GM12875 (cell line): ENCODE measurements around the gene CLDN16.

Source experiments
- H3K4me3 ChIP-seq: one replicate; pipeline ENCODE4 v1.5.1; 2011; ENCODE audit warnings: low read depth, low read length, control low read depth
- TF ChIP-seq, protein P1 (sequence below): IDR thresholded peaks from 2 replicates; pipeline ENCODE4 v1.5.1; 2011; ENCODE audit warnings: low read depth, mild to moderate bottlenecking, control low read depth, inconsistent platforms, low read length, moderate library complexity, borderline replicate concordance; ENCODE audit not compliant: insufficient read depth

Gene CLDN16

DNA sequence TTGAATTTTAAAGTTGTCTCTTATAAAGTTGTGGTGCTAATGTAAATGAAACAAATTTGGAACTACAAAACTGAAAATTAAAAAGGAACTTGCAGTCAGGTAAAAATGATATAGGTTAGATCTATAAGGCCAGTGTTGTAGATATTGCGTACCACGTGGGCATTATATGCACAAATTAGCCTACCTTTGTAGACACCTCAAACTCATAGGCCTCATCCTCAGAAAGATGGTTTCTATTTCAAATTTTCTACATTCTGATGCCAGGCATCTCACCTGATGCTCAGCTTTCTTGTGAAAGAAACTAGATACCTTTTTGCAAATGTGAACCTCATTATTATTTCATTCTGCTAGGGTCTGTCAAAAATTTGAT is 36.1 kb downstream of the CLDN16 start:
- TF ChIP-seq, protein P1, sequence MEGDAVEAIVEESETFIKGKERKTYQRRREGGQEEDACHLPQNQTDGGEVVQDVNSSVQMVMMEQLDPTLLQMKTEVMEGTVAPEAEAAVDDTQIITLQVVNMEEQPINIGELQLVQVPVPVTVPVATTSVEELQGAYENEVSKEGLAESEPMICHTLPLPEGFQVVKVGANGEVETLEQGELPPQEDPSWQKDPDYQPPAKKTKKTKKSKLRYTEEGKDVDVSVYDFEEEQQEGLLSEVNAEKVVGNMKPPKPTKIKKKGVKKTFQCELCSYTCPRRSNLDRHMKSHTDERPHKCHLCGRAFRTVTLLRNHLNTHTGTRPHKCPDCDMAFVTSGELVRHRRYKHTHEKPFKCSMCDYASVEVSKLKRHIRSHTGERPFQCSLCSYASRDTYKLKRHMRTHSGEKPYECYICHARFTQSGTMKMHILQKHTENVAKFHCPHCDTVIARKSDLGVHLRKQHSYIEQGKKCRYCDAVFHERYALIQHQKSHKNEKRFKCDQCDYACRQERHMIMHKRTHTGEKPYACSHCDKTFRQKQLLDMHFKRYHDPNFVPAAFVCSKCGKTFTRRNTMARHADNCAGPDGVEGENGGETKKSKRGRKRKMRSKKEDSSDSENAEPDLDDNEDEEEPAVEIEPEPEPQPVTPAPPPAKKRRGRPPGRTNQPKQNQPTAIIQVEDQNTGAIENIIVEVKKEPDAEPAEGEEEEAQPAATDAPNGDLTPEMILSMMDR = no peak
- no peak overlapping the region for H3K4me3 ChIP-seq

DNA sequence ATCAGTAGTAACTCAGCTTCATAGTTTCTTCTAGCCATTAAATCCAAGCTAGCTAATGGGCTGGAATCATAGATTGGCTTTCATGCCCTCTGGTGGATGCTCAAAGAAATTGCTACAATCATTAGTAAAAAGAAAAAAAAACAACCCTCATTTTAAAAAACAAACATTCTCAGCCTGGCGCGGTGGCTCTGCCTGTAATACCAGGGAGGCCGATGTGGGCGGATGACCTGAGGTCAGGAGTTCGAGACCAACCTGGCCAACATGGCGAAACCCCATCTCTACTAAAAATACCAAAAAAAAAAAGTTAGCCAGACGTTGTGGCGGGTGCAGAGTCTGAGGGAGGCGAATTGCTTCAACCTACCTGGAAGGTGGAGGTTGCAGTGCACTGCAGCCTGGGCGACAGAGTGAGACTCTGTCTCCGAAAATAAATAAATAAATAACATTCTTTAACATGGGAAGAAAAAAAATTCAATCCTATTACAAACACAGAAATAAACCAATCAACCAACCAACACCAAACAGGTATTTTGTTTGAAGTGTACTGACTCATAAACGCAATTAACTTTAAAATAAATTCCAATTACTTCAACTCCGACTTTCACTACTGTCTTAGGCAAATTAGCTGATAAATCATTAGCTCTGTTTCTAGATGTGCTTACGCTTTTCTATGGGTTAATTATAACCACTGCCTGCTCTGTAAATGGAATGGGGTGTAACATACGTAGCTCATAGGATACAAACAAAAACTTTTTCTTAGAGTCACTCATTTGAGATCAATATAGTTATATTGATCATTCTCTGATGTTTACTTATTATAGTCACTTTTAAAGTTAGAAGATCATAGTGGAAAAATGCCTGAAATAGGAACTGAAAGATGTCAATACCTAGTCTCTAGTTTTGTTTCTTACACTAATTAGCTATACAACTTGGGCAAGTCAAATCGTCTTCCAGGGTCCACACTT is 36.8 kb downstream of the CLDN16 start:
- H3K4me3 ChIP-seq = no peak overlapping the region
- TF ChIP-seq, protein P1 = peak; percentile 51

DNA sequence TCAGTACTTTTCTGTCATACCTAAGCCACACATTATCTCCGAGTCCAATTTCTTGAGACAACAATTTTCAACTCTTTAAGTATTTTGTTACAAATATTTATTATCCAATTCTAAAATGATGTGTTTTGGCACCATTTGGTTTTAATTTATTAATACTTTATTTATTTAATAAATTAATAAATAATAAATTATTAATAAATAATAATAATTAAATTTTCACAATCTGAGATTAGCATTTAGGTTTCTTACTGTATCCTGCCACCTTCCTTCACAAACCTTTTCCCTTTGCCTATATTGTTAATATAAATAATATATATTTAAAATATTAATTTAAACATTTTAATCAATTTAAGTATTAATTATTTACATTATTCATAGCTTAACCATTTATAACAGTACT is 37.9 kb downstream of the CLDN16 start:
- TF ChIP-seq, protein P1 = no peak
- H3K4me3 ChIP-seq = no peak overlapping the region

- H3K4me3 ChIP-seq = no peak overlapping the region
- TF ChIP-seq, protein P1 = no peak
Observed at GRCh38 chr3:190426806-190427507, 39.0 kb downstream of the CLDN16 start.

- no peak overlapping the region for H3K4me3 ChIP-seq
- TF ChIP-seq, protein P1 = no peak
Observed at GRCh38 chr3:190429681-190430080, 41.7 kb downstream of the CLDN16 start.

DNA sequence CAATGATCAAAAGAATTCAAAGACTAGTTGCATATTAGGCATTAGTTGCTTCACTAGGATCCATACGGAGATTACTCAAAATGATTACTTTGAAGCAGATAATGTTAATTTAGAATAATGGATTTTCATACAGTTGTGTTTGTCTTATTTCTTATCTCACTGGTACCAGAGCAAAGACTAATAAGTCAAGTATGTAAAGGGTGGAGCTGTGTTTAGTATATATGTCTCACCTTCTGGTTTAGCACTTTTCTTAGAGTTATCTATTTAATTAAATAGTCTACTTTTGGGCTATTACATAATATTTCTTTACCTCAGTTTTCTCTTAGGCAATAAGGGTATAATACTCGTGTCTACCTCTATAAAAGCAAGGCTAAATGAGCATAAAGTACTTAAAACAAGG is 42.9 kb downstream of the CLDN16 start:
- TF ChIP-seq, protein P1 = no peak
- no peak overlapping the region for H3K4me3 ChIP-seq

DNA sequence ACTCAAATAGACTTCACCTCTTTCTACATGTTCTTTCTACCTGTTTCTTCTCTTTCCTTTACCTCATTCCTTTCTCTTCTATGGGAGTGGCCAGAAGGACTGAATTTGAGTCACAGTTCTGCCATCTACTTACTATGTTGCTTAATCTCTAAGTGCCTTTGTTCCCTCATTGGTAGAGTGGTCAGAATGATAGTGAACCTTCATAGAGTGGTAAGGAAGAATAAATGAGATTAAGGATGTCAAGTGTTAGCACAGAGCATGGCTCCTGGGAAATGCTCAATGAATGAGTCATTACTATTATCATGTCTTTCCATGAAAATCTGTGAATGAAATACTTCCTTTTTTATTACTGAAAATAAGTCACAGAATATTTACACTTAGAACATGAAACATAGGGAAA is 44.3 kb downstream of the CLDN16 start:
- H3K4me3 ChIP-seq = no peak overlapping the region

More for the DNA sequence above, 44.3 kb downstream of the CLDN16 start:
- TF ChIP-seq, protein P1 = no peak
